Fibroblast of pulmonary artery (primary cell): Measurements from ENCODE around the gene CAPN2.

Experiments used
- DNase-seq: peaks from one replicate; pipeline ENCODE4 v3.0.0-alpha.2; 2010; ENCODE audit warnings: low read depth
- H3K4me3 ChIP-seq: replicated peaks from 2 replicates; pipeline ENCODE4 v1.5.1; 2011; ENCODE audit warnings: low read depth, mild to moderate bottlenecking, control low read depth, low read length, moderate library complexity
- TF ChIP-seq, protein P1 (sequence below): IDR thresholded peaks from 2 replicates; pipeline ENCODE4 v1.5.1; 2011; ENCODE audit warnings: mild to moderate bottlenecking, control low read depth, low read length, inconsistent platforms; ENCODE audit errors: missing control alignments

Gene CAPN2

DNA sequence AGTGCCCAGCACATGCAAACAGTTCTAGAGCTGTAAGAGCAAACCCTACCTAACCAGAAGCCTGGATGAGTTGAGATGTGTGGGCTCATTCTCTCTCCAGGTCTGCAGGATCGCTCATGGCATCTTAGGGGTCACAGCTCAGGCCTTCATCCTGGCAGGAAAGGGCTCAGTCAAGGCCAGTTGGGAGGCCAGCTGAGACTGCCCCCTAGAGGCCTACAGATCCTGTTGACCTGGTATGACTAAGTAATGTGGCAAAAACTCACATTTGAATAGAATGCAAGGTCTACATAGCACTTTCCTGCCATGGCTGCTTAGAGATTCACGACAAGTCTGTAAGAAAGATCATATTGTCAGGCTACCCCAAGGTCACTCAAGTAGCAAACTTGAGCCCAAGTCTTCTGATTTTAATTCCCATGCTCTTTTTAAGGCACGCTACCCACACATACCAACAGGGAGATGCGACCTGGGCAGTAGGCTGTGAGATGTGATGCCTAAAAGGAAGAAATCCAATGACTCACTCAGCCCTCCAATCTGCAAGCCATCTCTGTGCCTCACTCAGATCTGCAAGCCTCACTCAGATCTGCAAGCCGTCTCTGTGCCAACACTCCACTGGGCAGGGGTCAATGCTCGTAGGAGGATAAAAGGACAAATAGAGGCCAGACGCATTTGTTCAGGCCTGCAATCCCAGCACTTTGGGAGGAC is 41.7 kb upstream of the CAPN2 start:
- DNase-seq = peak; percentile 30
- no peak overlapping the region for H3K4me3 ChIP-seq
- TF ChIP-seq, protein P1, sequence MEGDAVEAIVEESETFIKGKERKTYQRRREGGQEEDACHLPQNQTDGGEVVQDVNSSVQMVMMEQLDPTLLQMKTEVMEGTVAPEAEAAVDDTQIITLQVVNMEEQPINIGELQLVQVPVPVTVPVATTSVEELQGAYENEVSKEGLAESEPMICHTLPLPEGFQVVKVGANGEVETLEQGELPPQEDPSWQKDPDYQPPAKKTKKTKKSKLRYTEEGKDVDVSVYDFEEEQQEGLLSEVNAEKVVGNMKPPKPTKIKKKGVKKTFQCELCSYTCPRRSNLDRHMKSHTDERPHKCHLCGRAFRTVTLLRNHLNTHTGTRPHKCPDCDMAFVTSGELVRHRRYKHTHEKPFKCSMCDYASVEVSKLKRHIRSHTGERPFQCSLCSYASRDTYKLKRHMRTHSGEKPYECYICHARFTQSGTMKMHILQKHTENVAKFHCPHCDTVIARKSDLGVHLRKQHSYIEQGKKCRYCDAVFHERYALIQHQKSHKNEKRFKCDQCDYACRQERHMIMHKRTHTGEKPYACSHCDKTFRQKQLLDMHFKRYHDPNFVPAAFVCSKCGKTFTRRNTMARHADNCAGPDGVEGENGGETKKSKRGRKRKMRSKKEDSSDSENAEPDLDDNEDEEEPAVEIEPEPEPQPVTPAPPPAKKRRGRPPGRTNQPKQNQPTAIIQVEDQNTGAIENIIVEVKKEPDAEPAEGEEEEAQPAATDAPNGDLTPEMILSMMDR = peak; percentile 48

DNA sequence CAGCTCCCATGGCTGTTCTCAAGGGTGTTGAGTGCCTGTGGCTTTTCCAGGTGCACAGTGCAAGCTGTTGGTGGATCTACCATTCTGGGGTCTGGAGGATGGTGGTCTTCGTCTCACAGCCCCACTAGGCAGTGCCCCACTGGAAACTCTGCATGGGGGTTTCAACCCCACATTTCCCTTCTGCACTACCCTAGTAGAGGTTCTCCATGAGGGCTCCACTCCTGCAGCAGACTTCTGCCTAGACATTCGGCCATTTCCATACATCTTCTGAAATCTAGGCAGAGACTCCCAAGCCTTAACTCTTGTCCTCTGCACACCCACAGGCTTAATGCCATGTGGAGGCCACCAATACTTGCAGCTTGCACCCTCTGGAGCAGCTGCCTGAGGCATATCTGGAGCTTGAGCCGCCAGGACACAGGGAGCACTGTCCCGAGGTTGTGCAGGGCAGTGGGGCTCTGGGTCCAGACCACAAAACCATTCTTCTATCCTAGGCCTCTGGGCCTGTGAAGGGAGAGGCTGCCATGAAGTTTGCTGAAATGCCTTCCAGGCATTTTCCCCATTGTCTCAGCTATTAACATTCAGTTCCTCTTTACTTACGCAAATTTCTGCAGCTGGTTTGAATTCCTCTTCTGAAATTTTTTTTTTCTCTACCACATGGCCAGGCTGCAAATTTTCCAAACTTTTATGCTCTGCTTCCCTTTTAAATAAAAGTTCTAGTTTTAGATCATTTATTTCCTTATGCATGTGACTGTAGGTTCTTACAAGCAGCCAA is 38.0 kb upstream of the CAPN2 start:
- TF ChIP-seq, protein P1 = no peak
- H3K4me3 ChIP-seq = no peak overlapping the region
- DNase-seq = no peak

DNA sequence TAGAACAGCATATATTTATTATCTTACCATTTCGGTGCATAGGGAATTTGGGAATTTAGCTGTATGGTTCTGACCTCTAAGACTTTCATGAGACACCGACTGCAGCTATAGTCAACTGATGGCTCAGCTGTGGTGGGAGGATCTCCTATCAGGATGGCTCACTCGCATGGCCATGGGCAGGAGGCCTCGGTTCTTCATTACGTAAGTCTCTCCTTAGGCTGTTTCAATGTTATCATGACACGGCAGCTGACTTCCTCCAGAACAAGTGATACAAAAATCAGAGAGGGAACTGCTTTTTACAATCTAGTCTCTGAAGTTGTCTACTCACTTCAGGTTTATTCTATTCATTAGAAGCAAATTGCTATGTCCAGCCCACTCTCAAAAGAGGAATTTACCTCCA is 33.5 kb upstream of the CAPN2 start:
- peak; percentile 39 for DNase-seq
- TF ChIP-seq, protein P1 = no peak
- no peak overlapping the region for H3K4me3 ChIP-seq

DNA sequence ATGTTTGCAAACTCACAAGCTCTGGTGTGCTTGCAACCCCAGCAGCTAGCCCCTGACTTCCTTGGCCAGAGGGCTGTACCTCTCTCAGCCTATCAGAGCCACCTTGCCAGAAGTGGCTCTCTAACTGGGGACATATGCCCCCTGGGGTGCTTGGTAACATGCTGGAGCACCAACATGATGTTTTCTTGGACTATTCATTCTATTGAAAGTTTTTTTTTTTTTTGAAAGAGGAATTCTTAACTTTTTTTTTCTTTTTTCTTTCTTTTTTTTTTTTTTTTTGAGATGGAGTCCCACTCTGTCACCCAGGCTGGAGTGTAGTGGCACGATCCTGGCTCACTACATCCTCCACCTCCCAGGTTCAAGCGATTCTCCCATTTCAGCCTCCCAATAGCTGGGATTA is 32.2 kb upstream of the CAPN2 start:
- DNase-seq = no peak
- TF ChIP-seq, protein P1 = no peak
- H3K4me3 ChIP-seq = no peak overlapping the region

DNA sequence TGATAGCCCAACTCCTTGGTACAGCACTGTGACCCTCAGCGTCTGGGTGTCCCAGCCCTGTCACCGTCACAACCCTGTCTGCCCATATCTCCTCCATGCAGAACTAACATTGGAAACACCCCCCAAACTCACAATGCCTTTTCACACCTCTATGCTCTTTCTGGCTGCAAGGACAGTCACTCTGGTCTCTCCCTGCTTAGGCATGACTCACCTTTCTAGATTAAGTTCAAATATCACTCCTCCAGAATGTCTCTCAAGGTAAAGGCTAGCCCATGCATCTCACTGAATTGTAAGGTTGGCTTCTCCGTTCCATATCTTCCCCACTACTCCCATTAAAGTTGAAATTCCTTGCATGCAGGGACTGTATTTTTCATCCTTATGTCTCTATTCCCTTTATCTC is 29.8 kb upstream of the CAPN2 start:
- TF ChIP-seq, protein P1 = no peak
- DNase-seq = no peak
- H3K4me3 ChIP-seq = no peak overlapping the region

DNA sequence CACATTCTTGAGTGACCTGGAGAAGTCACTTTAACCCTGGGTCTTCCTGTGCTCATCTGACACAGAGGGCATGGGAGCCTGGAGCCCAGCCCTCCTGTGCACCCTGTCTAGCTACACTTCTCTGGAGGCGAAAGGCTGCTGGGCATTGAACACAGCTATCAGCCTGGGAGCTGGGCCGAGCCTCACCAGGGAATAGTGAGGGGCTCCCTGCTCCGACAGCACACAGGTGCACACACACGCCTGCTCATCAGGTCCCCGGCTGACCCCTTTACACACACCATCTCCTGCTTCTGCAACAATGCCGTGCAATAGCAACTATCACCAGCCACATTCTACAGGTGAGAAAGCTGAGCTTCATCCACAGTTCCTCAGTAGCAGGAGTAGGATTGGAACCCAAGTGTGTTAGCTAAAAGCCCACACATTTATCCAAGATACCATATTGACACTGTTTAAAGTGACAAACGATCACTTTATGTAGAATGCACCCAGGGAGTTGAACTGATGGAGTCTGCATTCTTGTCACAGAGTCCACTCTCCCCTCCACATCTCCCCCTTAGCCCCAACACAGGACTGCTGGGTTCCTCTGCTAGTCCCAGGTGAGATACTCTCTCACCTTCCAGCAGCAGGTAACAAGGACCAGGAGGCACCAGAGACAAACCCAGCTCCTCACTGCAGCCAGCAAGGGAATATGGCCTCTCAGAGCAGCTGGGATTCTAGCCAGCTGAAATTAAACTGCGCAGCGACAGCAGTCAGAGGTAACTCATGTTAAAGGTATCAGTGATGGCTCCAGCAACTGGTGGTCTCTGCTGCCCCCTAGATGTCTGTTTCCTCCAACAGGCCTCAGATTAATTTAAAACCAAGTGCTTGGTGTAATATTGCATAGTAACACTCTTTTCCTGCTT is 28.5 kb upstream of the CAPN2 start:
- H3K4me3 ChIP-seq = no peak overlapping the region
- TF ChIP-seq, protein P1 = peak; percentile 71
- DNase-seq = peak; percentile 65
